T47D (cell line): ENCODE results near the gene REM2.
"Not testable (repeated sequence)": the region's sequence is repeated elsewhere in the genome, so short reads cannot be mapped to it uniquely, and the experiment has no call there.

Experiments
- DNase-seq, 2 experiments: peaks; one replicate each; pipeline versions ENCODE4 v3.0.0 to v3.0.0-alpha.2; 2011 to 2012; ENCODE audit warnings: low read depth in 1 of 2, low spot score in 1 of 2
- JUND ChIP-seq: IDR thresholded peaks from 2 replicates; pipeline ENCODE4 v1.6.1; 2012; ENCODE audit warnings: low read depth
- in situ Hi-C: cut with HindIII; loops from 2 replicates; pipeline ENCODE4 v1.10.0; 2016; ENCODE audit warnings: low sequenced_read_pairs, low pct_unique_long_range_greater_than_20kb

The REM2 gene

DNA sequence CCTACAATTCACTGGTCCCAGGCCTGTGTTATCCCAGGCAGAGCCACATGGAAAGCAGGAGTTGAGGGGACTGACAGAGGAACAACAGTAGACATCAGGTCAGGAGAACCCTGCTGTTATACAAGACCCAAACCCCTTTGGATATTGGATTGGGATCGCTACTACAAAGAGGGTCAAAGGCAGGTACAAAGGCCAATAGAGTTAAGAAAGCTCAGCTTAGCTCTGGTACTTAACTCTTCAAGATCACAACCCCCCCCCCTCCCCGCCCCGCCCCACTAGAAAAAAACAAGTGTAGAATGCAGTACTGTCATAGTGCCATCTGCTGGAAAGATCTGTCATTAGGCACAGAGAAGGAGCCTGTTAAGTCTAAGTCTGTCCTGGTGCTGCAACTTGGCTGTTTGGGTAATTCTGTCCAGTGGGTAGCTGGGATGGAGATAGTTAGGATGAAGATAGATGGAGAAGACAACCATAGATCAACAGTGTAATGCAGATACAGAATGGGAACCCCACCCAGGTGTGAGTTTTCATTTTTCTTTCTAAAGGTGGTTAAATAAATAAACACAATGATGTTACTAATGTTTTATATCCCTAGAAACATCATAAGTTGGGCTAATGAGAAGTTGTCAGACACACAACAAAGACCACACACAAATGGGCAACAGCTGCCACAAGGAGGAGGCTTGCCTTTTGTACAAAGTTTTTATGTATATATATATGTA, 17.2 kb downstream of the REM2 start:
- in situ Hi-C loops = no loop called here
- DNase-seq = peak in 1 of 2 experiments; percentile 76
- TF ChIP-seq JUND = no peak

- no peak for TF ChIP-seq JUND
- in situ Hi-C loops = no loop called here
- DNase-seq = no peak
Observed at GRCh38 chr14:22901799-22902198, 18.8 kb downstream of the REM2 start.

DNA sequence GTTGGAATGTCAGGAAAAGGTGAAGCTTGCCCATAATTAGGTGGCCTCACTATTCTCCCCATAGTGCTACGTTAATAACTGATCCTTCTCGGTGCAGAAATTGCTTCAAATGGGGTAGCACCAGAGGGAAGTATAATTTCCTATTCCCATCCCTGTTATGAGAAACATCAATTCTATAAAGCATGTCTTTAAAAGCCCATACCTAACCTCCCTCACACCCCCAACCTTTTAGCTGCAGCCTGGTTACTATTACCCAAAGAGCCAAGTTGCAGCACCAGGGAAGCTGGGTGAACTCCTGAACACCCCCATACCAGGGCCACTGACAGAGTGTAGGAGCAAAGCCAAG, 20.7 kb downstream of the REM2 start:
- no peak for DNase-seq
- in situ Hi-C loops = no loop called here
- no peak for TF ChIP-seq JUND

GRCh38 chr14:22905627-22906026, 22.6 kb downstream of the REM2 start:
- DNase-seq = no peak
- no peak for TF ChIP-seq JUND
- in situ Hi-C loops = no loop called here

GRCh38 chr14:22906073-22906472, 23.1 kb downstream of the REM2 start:
- in situ Hi-C loops = no loop called here
- DNase-seq = no peak
- no peak for TF ChIP-seq JUND

DNA sequence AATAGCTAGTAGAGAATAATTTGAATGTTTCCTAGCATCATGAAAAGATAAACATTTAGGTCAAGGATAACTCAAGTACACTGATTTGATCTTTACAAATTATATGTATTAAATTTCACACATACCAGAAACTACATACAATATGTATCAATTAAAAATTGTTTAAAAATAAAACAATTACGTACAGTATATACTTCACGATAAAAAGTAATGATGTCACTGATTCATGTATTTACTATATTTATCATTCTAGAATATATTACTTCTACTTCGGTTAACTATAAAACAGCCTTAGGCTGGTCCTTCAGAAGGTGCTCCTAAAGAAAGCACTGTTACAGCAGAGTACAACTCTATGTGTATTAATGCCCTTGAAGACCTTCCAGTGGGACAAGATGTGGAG, 24.4 kb downstream of the REM2 start:
- no peak for DNase-seq
- in situ Hi-C loops = no loop called here
- TF ChIP-seq JUND = no peak

DNA sequence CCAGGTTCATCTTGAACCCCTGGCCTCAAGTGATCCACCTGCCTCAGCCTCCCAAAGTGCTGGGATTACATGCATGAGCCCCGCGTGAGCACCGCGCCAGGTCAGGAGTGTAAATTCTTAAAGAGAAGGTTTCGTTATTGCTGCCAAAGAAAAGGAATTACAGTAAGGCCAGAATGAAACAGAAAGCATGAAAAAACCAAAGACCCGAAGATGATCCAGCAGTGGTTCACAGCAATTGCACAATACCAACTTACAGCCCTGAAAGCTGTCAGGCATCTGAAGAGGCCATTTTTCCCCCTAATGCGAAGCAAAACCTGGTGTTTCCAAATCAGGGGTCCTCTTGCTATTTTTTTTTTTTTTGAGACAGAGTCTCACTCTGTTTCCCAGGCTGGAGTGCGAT, 25.6 kb downstream of the REM2 start:
- no peak for TF ChIP-seq JUND
- in situ Hi-C loops = no loop called here
- DNase-seq = no peak

GRCh38 chr14:22910916-22911315, 27.9 kb downstream of the REM2 start:
- in situ Hi-C loops = no loop called here
- no peak for TF ChIP-seq JUND
- DNase-seq = no peak

DNA sequence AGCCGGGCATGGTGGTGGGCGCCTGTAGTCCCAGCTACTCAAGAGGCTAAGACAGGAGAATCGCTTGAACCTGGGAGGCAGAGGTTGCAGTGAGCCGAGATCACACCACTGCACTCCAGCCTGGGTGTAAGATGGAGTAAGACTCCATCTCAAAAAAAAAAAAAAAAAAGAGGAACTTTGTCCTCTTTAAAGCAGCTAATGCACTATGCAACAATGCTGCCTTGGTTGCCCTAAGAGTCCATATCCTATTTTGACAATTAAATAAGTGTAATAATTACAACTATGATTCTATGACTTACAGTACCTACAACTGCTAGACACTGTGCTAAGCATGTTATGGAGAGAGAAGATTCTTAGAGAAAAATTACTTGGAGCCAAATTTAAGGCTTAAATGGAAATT, 31.8 kb downstream of the REM2 start:
- DNase-seq, in situ Hi-C loops: not testable (repeated sequence)

GRCh38 chr14:22915886-22916521, 33.0 kb downstream of the REM2 start:
- TF ChIP-seq JUND = no peak
- DNase-seq = no peak
- in situ Hi-C loops = no loop called here

DNA sequence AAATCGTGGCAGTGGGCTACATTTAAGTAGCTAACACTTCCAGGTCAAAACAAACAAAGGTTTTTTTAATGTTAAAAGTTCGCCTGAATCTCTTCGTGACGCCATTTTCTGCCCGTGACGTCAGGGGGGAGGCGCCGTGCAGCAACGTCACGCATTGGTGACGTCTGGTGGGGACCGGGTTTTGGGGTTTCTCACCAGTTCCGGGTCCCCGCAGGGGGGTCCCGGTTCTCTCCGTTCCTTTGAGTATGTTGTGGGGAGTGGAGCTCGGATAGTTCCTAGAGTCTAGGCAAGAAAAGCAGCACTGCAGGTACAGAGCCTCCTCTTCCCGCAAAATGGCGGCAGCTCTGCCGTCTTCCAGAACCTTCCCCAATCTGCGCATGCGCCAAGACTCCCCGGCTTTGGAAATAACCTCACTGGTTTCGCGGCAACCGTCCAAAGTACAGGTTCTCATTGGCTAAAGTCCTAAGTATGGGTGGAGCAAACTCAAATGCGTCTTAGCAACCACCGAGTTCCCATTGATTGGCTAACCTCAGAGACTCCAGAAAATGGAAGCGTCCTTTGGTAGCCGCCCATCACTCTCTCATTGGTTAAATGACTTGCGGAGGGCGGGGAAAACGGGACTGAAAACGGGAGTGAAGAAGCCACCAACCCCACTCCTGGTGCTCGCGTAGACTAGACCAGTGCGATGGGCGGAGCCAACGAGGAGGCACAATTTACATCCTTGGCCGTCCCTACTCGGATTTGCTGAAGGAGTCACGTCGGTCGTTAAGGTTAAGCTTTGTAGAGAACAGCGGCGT, 36.0 kb downstream of the REM2 start, which contains the start of gene RBM23:
Gene RBM23 (minus strand): TSS at position 346 of the 797 bp plus-strand sequence.
- DNase-seq = peak; percentile 70 to 99
- TF ChIP-seq JUND = no peak
- in situ Hi-C loops = no loop called here

- in situ Hi-C loops = no loop called here
- TF ChIP-seq JUND = no peak
- no peak for DNase-seq
Observed at GRCh38 chr14:22919601-22919921, 36.5 kb downstream of the REM2 start.

- no peak for TF ChIP-seq JUND
- no peak for DNase-seq
- in situ Hi-C loops = no loop called here
Observed at GRCh38 chr14:22920697-22921096, 37.7 kb downstream of the REM2 start.
